GM12878 (cell line): Measurements from ENCODE around the gene WDHD1.
"Not testable (repeated sequence)": the region's sequence is repeated elsewhere in the genome, so short reads cannot be mapped to it uniquely, and the experiment has no call there.

ENCODE experiments used
- CEBPB ChIP-seq, 2 experiments: fragments of 150-350 bp in 1 of 2; IDR thresholded peaks; 2 replicates each; pipeline ENCODE4 v1.6.1; 2012 to 2014; ENCODE audit warnings: low read depth in 2 of 2, low read length in 2 of 2, borderline replicate concordance in 1 of 2, inconsistent platforms in 1 of 2
- CHD1 ChIP-seq: IDR thresholded peaks from 2 replicates; pipeline ENCODE4 v1.6.1; 2012; ENCODE audit warnings: low read depth, low read length, improper control_type of control experiment
- CHD2 ChIP-seq: IDR thresholded peaks from 2 replicates; pipeline ENCODE4 v1.6.1; 2011; ENCODE audit warnings: low read depth, low read length, improper control_type of control experiment, borderline replicate concordance
- E4F1 ChIP-seq: fragments of 450-650 bp; IDR thresholded peaks from 2 replicates; pipeline ENCODE4 v1.6.1; 2018; ENCODE audit warnings: borderline replicate concordance, mild to moderate bottlenecking; ENCODE audit not compliant: partially characterized antibody
- EP300 ChIP-seq, 2 experiments: fragments of 150-350 bp in 1 of 2; IDR thresholded peaks; 2 replicates each; pipeline ENCODE4 v1.6.1; 2011 to 2012; ENCODE audit warnings: low read depth in 2 of 2, low read length in 2 of 2, borderline replicate concordance in 1 of 2, improper control_type of control experiment in 1 of 2, inconsistent platforms in 1 of 2; ENCODE audit not compliant: control insufficient read depth in 1 of 2
- EZH2 ChIP-seq: IDR thresholded peaks from 2 replicates; pipeline ENCODE4 v1.6.1; 2012; ENCODE audit warnings: low read depth, mild to moderate bottlenecking, control low read depth, inconsistent platforms, low read length, borderline replicate concordance; ENCODE audit not compliant: control insufficient read depth
- PAX8 ChIP-seq: fragments of 450-650 bp; IDR thresholded peaks from 2 replicates; pipeline ENCODE4 v1.6.1; 2017; ENCODE audit warnings: mild to moderate bottlenecking, moderate library complexity
- SMC3 ChIP-seq: IDR thresholded peaks from 2 replicates; pipeline ENCODE4 v1.6.1; 2011; ENCODE audit warnings: low read length, improper control_type of control experiment, borderline replicate concordance
- TCF12 ChIP-seq: IDR thresholded peaks from 2 replicates; pipeline ENCODE4 v1.6.1; 2011; ENCODE audit warnings: low read depth, mild to moderate bottlenecking, low read length
- USF2 ChIP-seq: IDR thresholded peaks from 2 replicates; pipeline ENCODE4 v1.6.1; 2011; ENCODE audit warnings: low read depth, low read length, improper control_type of control experiment, borderline replicate concordance
- ZBTB33 ChIP-seq: fragments of 450-650 bp; IDR thresholded peaks from 2 replicates; pipeline ENCODE4 v1.6.1; 2017; ENCODE audit warnings: mild to moderate bottlenecking
- ZNF622 ChIP-seq: fragments of 450-650 bp; IDR thresholded peaks from 2 replicates; pipeline ENCODE4 v1.6.1; 2017; ENCODE audit warnings: mild to moderate bottlenecking, inconsistent platforms
- TF ChIP-seq, protein P1 (sequence below), 3 experiments: IDR thresholded peaks in 2 of 3; conservative IDR thresholded peaks in 1 of 3; 2 replicates each; pipeline ENCODE4 v1.5.1; 2011; ENCODE audit warnings: low read depth in 3 of 3, low read length in 3 of 3, mild to moderate bottlenecking in 3 of 3, control low read depth in 2 of 3, moderate library complexity in 2 of 3, inconsistent platforms in 1 of 3, mixed read lengths in 1 of 3; ENCODE audit not compliant: control insufficient read depth in 2 of 3, insufficient read depth in 1 of 3; ENCODE audit errors: extremely low read depth in 1 of 3
- TF ChIP-seq, protein P2 (sequence below): IDR thresholded peaks from 2 replicates; pipeline ENCODE4 v1.6.1; 2012; ENCODE audit warnings: low read depth, low read length, improper control_type of control experiment

GRCh38 chr14:54908973-54909372, 117.9 kb downstream of the WDHD1 start:
- not testable (repeated sequence) for TF ChIP-seq CEBPB (IDR thresholded peaks at IDR 0.05; ENCODE audit: borderline replicate concordance in 1 of 2, low read depth in 2 of 2, low read length in 2 of 2); E4F1; SMC3; EZH2; CHD1; ZNF622; USF2; TCF12; ZBTB33; CHD2; PAX8; EP300 (IDR thresholded peaks at IDR 0.05; ENCODE audit: borderline replicate concordance in 1 of 2, control insufficient read depth in 1 of 2, low read depth in 2 of 2, low read length in 2 of 2)
- TF ChIP-seq, protein P1, sequence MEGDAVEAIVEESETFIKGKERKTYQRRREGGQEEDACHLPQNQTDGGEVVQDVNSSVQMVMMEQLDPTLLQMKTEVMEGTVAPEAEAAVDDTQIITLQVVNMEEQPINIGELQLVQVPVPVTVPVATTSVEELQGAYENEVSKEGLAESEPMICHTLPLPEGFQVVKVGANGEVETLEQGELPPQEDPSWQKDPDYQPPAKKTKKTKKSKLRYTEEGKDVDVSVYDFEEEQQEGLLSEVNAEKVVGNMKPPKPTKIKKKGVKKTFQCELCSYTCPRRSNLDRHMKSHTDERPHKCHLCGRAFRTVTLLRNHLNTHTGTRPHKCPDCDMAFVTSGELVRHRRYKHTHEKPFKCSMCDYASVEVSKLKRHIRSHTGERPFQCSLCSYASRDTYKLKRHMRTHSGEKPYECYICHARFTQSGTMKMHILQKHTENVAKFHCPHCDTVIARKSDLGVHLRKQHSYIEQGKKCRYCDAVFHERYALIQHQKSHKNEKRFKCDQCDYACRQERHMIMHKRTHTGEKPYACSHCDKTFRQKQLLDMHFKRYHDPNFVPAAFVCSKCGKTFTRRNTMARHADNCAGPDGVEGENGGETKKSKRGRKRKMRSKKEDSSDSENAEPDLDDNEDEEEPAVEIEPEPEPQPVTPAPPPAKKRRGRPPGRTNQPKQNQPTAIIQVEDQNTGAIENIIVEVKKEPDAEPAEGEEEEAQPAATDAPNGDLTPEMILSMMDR (IDR thresholded peaks at IDR 0.05 in 2 of 3, conservative IDR thresholded peaks at IDR 0.05 in 1 of 3; ENCODE audit: control insufficient read depth in 2 of 3, extremely low read depth in 1 of 3, insufficient read depth in 1 of 3, low read depth in 3 of 3, low read length in 3 of 3), result not testable (repeated sequence)
- TF ChIP-seq, protein P2, sequence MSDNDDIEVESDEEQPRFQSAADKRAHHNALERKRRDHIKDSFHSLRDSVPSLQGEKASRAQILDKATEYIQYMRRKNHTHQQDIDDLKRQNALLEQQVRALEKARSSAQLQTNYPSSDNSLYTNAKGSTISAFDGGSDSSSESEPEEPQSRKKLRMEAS, result not testable (repeated sequence)
